Measurements from ENCODE around the gene TSEN2. TPM values are rescaled to one million over a fixed set of nuclear protein-coding genes. Genes with fewer than 3 reads are reported as not detected.
A peak's percentile ranks its signal among the peaks of the same experiment; 100 is the strongest.

TSEN2 gene
- total and polyA plus RNA-seq, 12 donors: 11.1 to 27.6 (median 20.5) TPM

- Histone ChIP-seq H3K27me3 (no peaks in the 10 kb centered on the region), H3K27ac (no peak overlapping the region), H3K36me3 (replicated peaks in 1 of 2) (no peaks in the 10 kb centered on the region), H3K9me3 (replicated peaks in 1 of 3) (no peaks in the 10 kb centered on the region), H3K4me1 (replicated peaks in 1 of 2) (peaks cover 7 to 17% of the 10 kb centered on the region in 2 donors), H3K4me3 (no peak overlapping the region)
- DNase-seq: peak in 1 of 7 donors; percentile 41
- intact Hi-C loops (cut with DNase I): loop anchor here in 1 of 2 donors (10.0 kb wide), 1 partner anchor 238 kb away; no protein-coding TSS in a partner anchor
- TF ChIP-seq CTCF (IDR thresholded peaks at IDR 0.05) (no peak), POLR2A (IDR thresholded peaks at IDR 0.05) (no peak)
- WGBS, 4 donors: 72 to 78% (median 75%) methylated on average over 5 of the region's 5 CpGs
These were observed 2.6 kb downstream of the TSEN2 start for GRCh38 chr3:12486916-12487315.

DNA sequence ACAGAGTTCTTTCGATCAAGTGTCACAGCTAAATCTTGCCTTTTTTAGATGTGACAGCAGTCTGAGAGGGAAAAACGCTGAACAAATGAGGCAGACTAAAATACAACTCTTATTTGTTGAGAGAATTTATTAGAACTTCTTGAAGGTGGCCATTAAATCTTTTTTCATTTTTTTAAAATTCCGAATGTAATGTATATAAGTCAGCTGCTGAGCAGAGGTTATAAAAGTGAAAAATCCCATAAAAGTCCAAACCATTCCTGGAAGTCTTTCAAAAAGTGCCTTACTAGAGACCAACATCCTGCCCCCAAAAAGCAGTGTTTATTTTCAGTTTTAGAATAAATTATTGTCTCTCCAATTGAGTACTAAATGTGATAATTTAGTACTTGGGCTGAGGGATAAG lies 3.1 kb downstream of the TSEN2 start:
- intact Hi-C loops (cut with DNase I): loop anchor here in 1 of 2 donors (10.0 kb wide), 1 partner anchor 237 kb away; no protein-coding TSS in a partner anchor
- no peaks in the 10 kb centered on the region for H3K9me3 ChIP-seq (replicated peaks in 1 of 3)
- H3K27me3 ChIP-seq: no peaks in the 10 kb centered on the region
- H3K27ac ChIP-seq: no peak overlapping the region
- DNase-seq: no peak
- WGBS, 4 donors: 88 to 97% (median 93%) methylated on average over 3 of the region's 3 CpGs
- peaks cover 7 to 17% of the 10 kb centered on the region in 2 donors for H3K4me1 ChIP-seq (replicated peaks in 1 of 2)
- no peak for TF ChIP-seq POLR2A (IDR thresholded peaks at IDR 0.05)
- TF ChIP-seq CTCF (IDR thresholded peaks at IDR 0.05): no peak
- H3K36me3 ChIP-seq (replicated peaks in 1 of 2): no peaks in the 10 kb centered on the region
- no peak overlapping the region for H3K4me3 ChIP-seq

DNA sequence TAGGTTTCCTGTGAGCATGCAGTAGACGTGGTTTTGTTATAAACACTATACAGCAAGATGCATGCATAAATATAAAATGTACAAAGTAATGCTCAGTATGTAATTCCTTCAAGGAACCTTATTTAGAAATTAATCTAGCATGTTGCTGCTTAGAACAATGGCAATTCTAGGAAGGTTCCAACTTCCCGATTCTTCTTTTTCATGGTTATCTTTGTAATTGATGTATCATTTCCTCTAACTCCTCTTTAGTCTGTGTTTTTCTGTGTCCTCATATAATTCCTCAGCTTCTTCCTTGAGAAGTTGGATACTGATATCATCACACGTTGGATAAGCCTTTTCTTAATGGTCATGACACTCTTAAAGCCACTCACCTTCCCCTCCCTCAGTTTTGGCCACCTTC lies 3.5 kb downstream of the TSEN2 start:
- TF ChIP-seq POLR2A (IDR thresholded peaks at IDR 0.05): no peak
- TF ChIP-seq CTCF (IDR thresholded peaks at IDR 0.05): no peak
- DNase-seq: no peak
- 68 to 89% (median 73%) methylated on average over 3 of the region's 3 CpGs for WGBS, 4 donors

DNA sequence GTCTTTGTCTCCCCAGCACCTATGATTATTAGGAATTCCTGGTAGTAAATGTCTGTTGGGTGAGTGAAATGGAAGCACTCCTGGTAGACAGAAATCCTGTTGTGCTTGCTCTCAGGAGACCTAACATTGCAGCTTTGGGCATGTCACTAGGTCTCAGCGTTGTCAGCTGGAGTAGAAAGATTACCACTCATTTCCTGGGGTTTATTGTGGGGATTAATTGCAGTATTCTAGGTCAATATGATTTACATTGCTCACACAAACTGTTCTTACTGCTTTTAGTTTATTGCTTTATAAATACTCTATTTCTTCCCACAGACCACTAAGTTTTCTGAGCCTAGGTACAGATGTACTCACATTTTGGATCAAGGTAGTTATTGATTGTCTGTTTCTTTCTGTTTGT lies 5.1 kb downstream of the TSEN2 start:
- H3K4me1 ChIP-seq (replicated peaks in 1 of 2): peaks cover 7 to 10% of the 10 kb centered on the region in 2 donors
- H3K36me3 ChIP-seq (replicated peaks in 1 of 2): peaks cover 0 to 14% of the 10 kb centered on the region in 2 donors
- 59 to 85% (median 70%) methylated on average over 1 of the region's 1 CpG for WGBS, 4 donors
- intact Hi-C loops (cut with DNase I): loop anchor here in 1 of 2 donors (10.0 kb wide), 1 partner anchor 235 kb away; no protein-coding TSS in a partner anchor
- no peak overlapping the region for H3K4me3 ChIP-seq
- TF ChIP-seq CTCF (IDR thresholded peaks at IDR 0.05) (no peak), POLR2A (IDR thresholded peaks at IDR 0.05) (no peak)
- no peak for DNase-seq
- no peak overlapping the region for H3K27ac ChIP-seq
- no peaks in the 10 kb centered on the region for H3K27me3 ChIP-seq
- H3K9me3 ChIP-seq (replicated peaks in 1 of 3): no peaks in the 10 kb centered on the region

More for the DNA sequence above, 3.5 kb downstream of the TSEN2 start:
- H3K27ac ChIP-seq: no peak overlapping the region
- intact Hi-C loops (cut with DNase I): loop anchor here in 1 of 2 donors (10.0 kb wide), 1 partner anchor 237 kb away; no protein-coding TSS in a partner anchor
- peaks cover 7 to 17% of the 10 kb centered on the region in 2 donors for H3K4me1 ChIP-seq (replicated peaks in 1 of 2)
- no peaks in the 10 kb centered on the region for H3K27me3 ChIP-seq
- H3K4me3 ChIP-seq: no peak overlapping the region
- no peaks in the 10 kb centered on the region for H3K9me3 ChIP-seq (replicated peaks in 1 of 3)
- peaks cover 0 to 1% of the 10 kb centered on the region in 2 donors for H3K36me3 ChIP-seq (replicated peaks in 1 of 2)
